Upper lobe of left lung (tissue), 4 donors: Measurements from ENCODE around the gene YDJC.

Experiments
- EP300 ChIP-seq, 4 donors: sonication (generic); formaldehyde crosslinking; IDR thresholded peaks; one replicate each; pipeline ENCODE4 v1.5.1; 2017; ENCODE audit warnings: antibody characterized with exemption in 4 of 4, control low read depth in 2 of 4
- TF ChIP-seq, protein P1 (sequence below), 6 experiments: fragments of 450-650 bp in 4 of 6; fragments of 200-600 bp in 2 of 6; sonication (generic) in 2 of 6; IDR thresholded peaks; one replicate each; pipeline ENCODE4 v1.5.1; 2016 to 2019; ENCODE audit warnings: antibody characterized with exemption in 6 of 6

DNA sequence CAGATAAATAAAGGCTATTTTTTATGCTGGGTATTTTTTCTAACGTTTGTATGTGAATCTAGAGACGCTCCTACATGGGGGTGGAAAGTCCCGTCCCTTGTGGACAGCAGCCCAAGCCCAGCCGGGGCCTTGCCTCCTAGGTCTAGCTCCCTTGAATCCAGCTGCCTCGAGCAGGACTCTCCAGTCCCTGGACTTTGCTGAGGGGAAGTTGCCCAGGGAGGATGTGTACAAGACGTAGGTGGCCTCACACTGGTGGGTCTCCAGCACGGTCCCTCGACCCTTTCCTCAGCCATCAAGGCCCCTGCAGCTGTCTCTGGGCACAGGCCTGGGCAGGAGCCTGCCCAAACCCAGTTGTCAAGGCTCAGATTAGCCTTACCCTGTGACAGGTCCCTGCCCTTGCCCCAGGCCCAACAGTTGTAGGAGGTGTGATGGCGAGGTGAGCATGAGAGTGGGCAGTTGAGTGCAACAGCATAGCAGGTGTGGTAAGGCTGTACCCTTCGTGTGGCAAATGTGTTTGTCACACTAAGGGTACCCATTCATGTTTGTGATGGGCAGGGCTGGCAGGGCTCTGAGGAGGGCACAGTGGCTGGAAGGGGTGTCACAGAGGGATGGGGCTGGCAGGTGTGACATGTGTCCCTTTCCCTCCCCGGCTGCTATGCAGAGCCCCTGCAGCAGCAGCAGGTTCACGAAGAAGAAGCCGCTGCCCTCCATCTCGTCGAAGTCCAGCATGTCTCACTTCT, 6.1 kb upstream of the YDJC start:
- no peak for TF ChIP-seq EP300 (IDR thresholded peaks at IDR 0.05)
- TF ChIP-seq, protein P1, sequence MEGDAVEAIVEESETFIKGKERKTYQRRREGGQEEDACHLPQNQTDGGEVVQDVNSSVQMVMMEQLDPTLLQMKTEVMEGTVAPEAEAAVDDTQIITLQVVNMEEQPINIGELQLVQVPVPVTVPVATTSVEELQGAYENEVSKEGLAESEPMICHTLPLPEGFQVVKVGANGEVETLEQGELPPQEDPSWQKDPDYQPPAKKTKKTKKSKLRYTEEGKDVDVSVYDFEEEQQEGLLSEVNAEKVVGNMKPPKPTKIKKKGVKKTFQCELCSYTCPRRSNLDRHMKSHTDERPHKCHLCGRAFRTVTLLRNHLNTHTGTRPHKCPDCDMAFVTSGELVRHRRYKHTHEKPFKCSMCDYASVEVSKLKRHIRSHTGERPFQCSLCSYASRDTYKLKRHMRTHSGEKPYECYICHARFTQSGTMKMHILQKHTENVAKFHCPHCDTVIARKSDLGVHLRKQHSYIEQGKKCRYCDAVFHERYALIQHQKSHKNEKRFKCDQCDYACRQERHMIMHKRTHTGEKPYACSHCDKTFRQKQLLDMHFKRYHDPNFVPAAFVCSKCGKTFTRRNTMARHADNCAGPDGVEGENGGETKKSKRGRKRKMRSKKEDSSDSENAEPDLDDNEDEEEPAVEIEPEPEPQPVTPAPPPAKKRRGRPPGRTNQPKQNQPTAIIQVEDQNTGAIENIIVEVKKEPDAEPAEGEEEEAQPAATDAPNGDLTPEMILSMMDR (IDR thresholded peaks at IDR 0.05), result no peak
